Astrocyte of the cerebellum (primary cell): Measurements from ENCODE around the gene ADAT3.

Experiments used
- DNase-seq: peaks from one replicate; pipeline ENCODE4 v3.0.0-alpha.2; 2011; ENCODE audit warnings: low read depth
- H3K4me3 ChIP-seq: 2 replicates; pipeline ENCODE4 v1.5.1; 2011; ENCODE audit warnings: mild to moderate bottlenecking, low read depth, low read length, moderate library complexity
- CTCF ChIP-seq: IDR thresholded peaks from 2 replicates; pipeline ENCODE4 v1.5.1; 2012; ENCODE audit warnings: low read length, low read depth, moderate library complexity, mild to moderate bottlenecking; ENCODE audit errors: missing control alignments
- in situ Hi-C: cut with HindIII; loops from 2 replicates; pipeline ENCODE4 v1.10.0; 2017; ENCODE audit warnings: low sequenced_read_pairs

Gene ADAT3

DNA sequence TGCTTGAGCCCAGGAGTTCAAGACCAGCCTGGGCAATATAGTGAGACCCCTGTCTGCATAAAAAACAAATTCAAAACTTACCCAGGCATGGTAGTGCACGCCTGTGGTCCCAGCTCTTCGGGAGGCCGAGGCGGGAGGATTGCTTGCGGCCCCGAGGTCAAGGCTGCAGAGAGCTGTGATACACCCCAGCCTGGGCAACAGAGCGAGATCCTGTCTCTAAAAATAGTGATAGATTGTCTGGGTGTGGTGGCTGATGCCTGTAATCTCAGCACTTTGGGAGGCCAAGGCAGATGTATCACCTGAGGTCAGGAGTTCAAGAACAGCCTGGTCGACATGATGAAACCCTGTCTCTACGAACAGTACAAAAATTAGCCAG is 37.9 kb upstream of the ADAT3 start:
- in situ Hi-C loops, result no loop called here
- TF ChIP-seq CTCF, result no peak
- H3K4me3 ChIP-seq, result no peak overlapping the region
- no peak for DNase-seq

DNA sequence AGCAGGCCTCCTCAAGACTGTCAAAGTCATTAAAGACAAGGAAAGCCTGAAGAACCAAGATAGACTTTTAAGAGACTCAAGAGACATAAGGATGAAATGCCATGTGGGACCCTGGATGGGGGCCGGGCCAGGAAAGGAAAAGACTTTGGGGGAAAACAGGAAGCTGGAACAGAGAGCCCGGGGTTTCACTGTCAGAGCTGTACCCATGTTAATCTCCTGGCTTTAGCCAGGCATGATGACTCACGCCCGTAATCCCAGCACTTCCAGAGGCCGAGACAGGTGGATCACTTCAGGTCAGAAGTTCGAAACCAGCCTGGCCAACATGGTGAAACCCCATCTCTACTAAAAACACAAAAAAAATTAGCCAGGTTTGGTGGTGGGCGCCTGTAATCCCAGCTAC is 36.2 kb upstream of the ADAT3 start:
- in situ Hi-C loops, result no loop called here
- TF ChIP-seq CTCF, result no peak
- DNase-seq, result no peak

GRCh38 chr19:1871140-1871597 is 34.0 kb upstream of the ADAT3 start:
- DNase-seq, result no peak
- no peak overlapping the region for H3K4me3 ChIP-seq
- in situ Hi-C loops, result loop anchor here (10.0 kb wide), 1 partner anchor 124 kb away; no protein-coding TSS in a partner anchor
- no peak for TF ChIP-seq CTCF

More for the DNA sequence above, 36.2 kb upstream of the ADAT3 start:
- H3K4me3 ChIP-seq, result no peak overlapping the region

GRCh38 chr19:1871630-1872029 is 33.6 kb upstream of the ADAT3 start:
- no peak for TF ChIP-seq CTCF
- H3K4me3 ChIP-seq, result no peak overlapping the region
- in situ Hi-C loops, result loop anchor here (10.0 kb wide), 1 partner anchor 123 kb away; no protein-coding TSS in a partner anchor
- no peak for DNase-seq

GRCh38 chr19:1872807-1873523 is 32.2 kb upstream of the ADAT3 start:
- DNase-seq, result no peak
- peak overlapping the region; percentile 0 for H3K4me3 ChIP-seq
- in situ Hi-C loops, result loop anchor here (10.0 kb wide), 1 partner anchor 122 kb away; no protein-coding TSS in a partner anchor

More at GRCh38 chr19:1872807-1873523, 32.2 kb upstream of the ADAT3 start:
- no peak for TF ChIP-seq CTCF
